Lower leg skin (tissue), 3 donors: ENCODE data around the gene INSC.

ENCODE experiments used
- POLR2A ChIP-seq, 2 donors: fragments of 450-650 bp; IDR thresholded peaks; one replicate each; pipeline ENCODE4 v1.6.1; 2016 to 2017; ENCODE audit warnings: antibody characterized with exemption in 2 of 2, mild to moderate bottlenecking in 1 of 2, moderate library complexity in 1 of 2
- TF ChIP-seq, protein P1 (sequence below), 3 donors: fragments of 450-650 bp; IDR thresholded peaks; one replicate each; pipeline ENCODE4 v1.5.1; 2016; ENCODE audit warnings: antibody characterized with exemption in 3 of 3, mild to moderate bottlenecking in 3 of 3, moderate library complexity in 2 of 3

DNA sequence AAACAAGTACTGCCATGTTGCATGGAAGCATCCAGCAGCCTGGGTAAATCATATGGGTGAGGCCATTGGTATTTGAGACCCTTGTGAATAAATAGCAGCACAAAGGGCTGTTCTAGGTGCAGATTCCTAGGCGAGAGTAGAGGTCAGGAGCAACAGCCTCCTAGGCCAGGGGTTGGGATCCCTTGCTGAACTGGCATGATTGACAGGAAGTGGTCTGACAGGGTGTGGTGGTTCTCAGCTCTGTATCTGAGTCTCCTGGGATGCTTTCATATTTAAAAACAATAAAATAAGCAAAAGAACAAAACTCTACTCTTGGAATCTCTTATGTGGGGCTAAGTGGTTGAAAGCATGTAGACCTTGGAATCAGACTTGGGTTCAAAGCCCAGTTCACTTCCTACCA is 35.8 kb downstream of the INSC start:
- TF ChIP-seq, protein P1, sequence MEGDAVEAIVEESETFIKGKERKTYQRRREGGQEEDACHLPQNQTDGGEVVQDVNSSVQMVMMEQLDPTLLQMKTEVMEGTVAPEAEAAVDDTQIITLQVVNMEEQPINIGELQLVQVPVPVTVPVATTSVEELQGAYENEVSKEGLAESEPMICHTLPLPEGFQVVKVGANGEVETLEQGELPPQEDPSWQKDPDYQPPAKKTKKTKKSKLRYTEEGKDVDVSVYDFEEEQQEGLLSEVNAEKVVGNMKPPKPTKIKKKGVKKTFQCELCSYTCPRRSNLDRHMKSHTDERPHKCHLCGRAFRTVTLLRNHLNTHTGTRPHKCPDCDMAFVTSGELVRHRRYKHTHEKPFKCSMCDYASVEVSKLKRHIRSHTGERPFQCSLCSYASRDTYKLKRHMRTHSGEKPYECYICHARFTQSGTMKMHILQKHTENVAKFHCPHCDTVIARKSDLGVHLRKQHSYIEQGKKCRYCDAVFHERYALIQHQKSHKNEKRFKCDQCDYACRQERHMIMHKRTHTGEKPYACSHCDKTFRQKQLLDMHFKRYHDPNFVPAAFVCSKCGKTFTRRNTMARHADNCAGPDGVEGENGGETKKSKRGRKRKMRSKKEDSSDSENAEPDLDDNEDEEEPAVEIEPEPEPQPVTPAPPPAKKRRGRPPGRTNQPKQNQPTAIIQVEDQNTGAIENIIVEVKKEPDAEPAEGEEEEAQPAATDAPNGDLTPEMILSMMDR (IDR thresholded peaks at IDR 0.05), result no peak
- TF ChIP-seq POLR2A (IDR thresholded peaks at IDR 0.05), result no peak
